WTC11 (cell line): Measurements from ENCODE around the gene SMYD3.

Source experiments
- CREB1 ChIP-seq: sonication (generic); formaldehyde crosslinking; IDR thresholded peaks from 2 replicates; pipeline ENCODE4 v1.8.0; 2023; ENCODE audit warnings: mild to moderate bottlenecking, missing genetic modification reagents
- FOXK1 ChIP-seq: sonication (generic); formaldehyde crosslinking; IDR thresholded peaks from 2 replicates; pipeline ENCODE4 v1.8.0; 2022; ENCODE audit warnings: mild to moderate bottlenecking, moderate library complexity, missing genetic modification reagents
- JAZF1 ChIP-seq: fragments of 250-450 bp; sonication (Bioruptor Pico); IDR thresholded peaks from 2 replicates; pipeline ENCODE4 v1.9.0; 2021; ENCODE audit warnings: moderate library complexity, mild to moderate bottlenecking, inconsistent platforms
- JUN ChIP-seq: sonication (generic); formaldehyde crosslinking; IDR thresholded peaks from 2 replicates; pipeline ENCODE4 v1.8.0; 2023; ENCODE audit warnings: mild to moderate bottlenecking, missing genetic modification reagents
- NFYB ChIP-seq: sonication (generic); formaldehyde crosslinking; conservative IDR thresholded peaks from 2 replicates; pipeline ENCODE4 v1.8.0; 2022; ENCODE audit warnings: low read depth, missing genetic modification reagents
- TF ChIP-seq, protein P1 (sequence below): fragments of 200-600 bp; IDR thresholded peaks from 2 replicates; pipeline ENCODE4 v1.8.0; 2022; ENCODE audit warnings: antibody characterized with exemption
- TF ChIP-seq, protein P2 (sequence below): fragments of 250-450 bp; sonication (Bioruptor Pico); IDR thresholded peaks from 2 replicates; pipeline ENCODE4 v1.9.0; 2021; ENCODE audit warnings: mild to moderate bottlenecking
- TF ChIP-seq, protein P3 (sequence below): sonication (generic); formaldehyde crosslinking; IDR thresholded peaks from 2 replicates; pipeline ENCODE4 v1.8.1; 2023; ENCODE audit warnings: mild to moderate bottlenecking, missing genetic modification reagents, borderline replicate concordance
- TF ChIP-seq, protein P4 (sequence below): sonication (generic); formaldehyde crosslinking; conservative IDR thresholded peaks from 2 replicates; pipeline ENCODE4 v1.8.1; 2022; ENCODE audit warnings: mild to moderate bottlenecking, missing genetic modification reagents
- TF ChIP-seq, protein P5 (sequence below): sonication (generic); formaldehyde crosslinking; IDR thresholded peaks from 2 replicates; pipeline ENCODE4 v1.8.1; 2022; ENCODE audit warnings: low read depth, missing genetic modification reagents, borderline replicate concordance

DNA sequence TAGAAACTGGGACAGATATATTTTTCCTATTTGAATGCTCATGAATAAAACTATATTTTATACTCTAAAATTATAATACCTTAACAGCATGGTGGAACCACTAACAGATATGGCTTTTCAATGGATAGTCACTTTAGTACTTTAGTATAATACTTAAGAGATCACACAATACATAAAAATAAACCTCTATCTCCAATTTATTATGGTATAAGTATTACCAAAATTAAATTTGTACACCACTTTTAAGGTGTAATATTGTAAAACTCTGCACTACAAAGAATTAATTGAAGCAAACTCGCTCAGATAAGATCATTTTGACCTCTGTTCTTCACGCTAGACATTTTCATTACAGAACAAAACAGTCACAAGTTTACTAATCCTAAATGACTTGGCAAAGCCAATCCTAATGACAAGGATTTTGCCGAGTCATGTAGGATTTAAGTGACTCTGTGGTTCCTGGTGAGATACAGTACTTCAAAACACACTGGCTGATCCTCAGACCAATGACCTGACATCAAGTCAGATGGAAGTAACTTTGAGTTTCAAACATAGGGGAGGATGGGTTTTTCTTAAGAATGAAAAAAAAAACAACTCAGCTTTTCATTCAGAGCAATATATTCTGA is 200.6 kb downstream of the SMYD3 start:
- TF ChIP-seq, protein P1, sequence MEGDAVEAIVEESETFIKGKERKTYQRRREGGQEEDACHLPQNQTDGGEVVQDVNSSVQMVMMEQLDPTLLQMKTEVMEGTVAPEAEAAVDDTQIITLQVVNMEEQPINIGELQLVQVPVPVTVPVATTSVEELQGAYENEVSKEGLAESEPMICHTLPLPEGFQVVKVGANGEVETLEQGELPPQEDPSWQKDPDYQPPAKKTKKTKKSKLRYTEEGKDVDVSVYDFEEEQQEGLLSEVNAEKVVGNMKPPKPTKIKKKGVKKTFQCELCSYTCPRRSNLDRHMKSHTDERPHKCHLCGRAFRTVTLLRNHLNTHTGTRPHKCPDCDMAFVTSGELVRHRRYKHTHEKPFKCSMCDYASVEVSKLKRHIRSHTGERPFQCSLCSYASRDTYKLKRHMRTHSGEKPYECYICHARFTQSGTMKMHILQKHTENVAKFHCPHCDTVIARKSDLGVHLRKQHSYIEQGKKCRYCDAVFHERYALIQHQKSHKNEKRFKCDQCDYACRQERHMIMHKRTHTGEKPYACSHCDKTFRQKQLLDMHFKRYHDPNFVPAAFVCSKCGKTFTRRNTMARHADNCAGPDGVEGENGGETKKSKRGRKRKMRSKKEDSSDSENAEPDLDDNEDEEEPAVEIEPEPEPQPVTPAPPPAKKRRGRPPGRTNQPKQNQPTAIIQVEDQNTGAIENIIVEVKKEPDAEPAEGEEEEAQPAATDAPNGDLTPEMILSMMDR: no peak
- TF ChIP-seq, protein P2, sequence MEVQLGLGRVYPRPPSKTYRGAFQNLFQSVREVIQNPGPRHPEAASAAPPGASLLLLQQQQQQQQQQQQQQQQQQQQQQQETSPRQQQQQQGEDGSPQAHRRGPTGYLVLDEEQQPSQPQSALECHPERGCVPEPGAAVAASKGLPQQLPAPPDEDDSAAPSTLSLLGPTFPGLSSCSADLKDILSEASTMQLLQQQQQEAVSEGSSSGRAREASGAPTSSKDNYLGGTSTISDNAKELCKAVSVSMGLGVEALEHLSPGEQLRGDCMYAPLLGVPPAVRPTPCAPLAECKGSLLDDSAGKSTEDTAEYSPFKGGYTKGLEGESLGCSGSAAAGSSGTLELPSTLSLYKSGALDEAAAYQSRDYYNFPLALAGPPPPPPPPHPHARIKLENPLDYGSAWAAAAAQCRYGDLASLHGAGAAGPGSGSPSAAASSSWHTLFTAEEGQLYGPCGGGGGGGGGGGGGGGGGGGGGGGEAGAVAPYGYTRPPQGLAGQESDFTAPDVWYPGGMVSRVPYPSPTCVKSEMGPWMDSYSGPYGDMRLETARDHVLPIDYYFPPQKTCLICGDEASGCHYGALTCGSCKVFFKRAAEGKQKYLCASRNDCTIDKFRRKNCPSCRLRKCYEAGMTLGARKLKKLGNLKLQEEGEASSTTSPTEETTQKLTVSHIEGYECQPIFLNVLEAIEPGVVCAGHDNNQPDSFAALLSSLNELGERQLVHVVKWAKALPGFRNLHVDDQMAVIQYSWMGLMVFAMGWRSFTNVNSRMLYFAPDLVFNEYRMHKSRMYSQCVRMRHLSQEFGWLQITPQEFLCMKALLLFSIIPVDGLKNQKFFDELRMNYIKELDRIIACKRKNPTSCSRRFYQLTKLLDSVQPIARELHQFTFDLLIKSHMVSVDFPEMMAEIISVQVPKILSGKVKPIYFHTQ (CRISPR knock-in tag): no peak
- TF ChIP-seq, protein P3, sequence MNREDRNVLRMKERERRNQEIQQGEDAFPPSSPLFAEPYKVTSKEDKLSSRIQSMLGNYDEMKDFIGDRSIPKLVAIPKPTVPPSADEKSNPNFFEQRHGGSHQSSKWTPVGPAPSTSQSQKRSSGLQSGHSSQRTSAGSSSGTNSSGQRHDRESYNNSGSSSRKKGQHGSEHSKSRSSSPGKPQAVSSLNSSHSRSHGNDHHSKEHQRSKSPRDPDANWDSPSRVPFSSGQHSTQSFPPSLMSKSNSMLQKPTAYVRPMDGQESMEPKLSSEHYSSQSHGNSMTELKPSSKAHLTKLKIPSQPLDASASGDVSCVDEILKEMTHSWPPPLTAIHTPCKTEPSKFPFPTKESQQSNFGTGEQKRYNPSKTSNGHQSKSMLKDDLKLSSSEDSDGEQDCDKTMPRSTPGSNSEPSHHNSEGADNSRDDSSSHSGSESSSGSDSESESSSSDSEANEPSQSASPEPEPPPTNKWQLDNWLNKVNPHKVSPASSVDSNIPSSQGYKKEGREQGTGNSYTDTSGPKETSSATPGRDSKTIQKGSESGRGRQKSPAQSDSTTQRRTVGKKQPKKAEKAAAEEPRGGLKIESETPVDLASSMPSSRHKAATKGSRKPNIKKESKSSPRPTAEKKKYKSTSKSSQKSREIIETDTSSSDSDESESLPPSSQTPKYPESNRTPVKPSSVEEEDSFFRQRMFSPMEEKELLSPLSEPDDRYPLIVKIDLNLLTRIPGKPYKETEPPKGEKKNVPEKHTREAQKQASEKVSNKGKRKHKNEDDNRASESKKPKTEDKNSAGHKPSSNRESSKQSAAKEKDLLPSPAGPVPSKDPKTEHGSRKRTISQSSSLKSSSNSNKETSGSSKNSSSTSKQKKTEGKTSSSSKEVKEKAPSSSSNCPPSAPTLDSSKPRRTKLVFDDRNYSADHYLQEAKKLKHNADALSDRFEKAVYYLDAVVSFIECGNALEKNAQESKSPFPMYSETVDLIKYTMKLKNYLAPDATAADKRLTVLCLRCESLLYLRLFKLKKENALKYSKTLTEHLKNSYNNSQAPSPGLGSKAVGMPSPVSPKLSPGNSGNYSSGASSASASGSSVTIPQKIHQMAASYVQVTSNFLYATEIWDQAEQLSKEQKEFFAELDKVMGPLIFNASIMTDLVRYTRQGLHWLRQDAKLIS (CRISPR knock-in tag): no peak
- TF ChIP-seq NFYB (CRISPR knock-in tag) (no peak), JAZF1 (CRISPR knock-in tag) (no peak), CREB1 (CRISPR knock-in tag) (no peak), JUN (CRISPR knock-in tag) (no peak), FOXK1 (no peak)
- TF ChIP-seq, protein P4, sequence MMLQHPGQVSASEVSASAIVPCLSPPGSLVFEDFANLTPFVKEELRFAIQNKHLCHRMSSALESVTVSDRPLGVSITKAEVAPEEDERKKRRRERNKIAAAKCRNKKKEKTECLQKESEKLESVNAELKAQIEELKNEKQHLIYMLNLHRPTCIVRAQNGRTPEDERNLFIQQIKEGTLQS (CRISPR knock-in tag): no peak
- TF ChIP-seq, protein P5, sequence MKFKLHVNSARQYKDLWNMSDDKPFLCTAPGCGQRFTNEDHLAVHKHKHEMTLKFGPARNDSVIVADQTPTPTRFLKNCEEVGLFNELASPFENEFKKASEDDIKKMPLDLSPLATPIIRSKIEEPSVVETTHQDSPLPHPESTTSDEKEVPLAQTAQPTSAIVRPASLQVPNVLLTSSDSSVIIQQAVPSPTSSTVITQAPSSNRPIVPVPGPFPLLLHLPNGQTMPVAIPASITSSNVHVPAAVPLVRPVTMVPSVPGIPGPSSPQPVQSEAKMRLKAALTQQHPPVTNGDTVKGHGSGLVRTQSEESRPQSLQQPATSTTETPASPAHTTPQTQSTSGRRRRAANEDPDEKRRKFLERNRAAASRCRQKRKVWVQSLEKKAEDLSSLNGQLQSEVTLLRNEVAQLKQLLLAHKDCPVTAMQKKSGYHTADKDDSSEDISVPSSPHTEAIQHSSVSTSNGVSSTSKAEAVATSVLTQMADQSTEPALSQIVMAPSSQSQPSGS: no peak
